A549 (cell line): ENCODE measurements around the gene TFCP2. TPM values are rescaled to one million over a fixed set of nuclear protein-coding genes. Genes with fewer than 3 reads are reported as not detected.
A peak's percentile ranks its signal among the peaks of the same experiment; 100 is the strongest.

Experiments used
- ATAC-seq, 2 experiments: fragments of 200-7000 bp in 1 of 2; fragments of >200 bp in 1 of 2; cut with Nextera tagmentation in 1 of 2; cut with Tn5 transposase in 1 of 2; 3 replicates each; pipeline versions ENCODE4 v1.8.0 to v1.9.1; 2018 to 2020; ENCODE audit warnings: mild to moderate bottlenecking in 1 of 2, moderate library complexity in 1 of 2
- CTCF ChIA-PET: fragments of 300-600 bp; sonication (Branson Sonifier 250); formaldehyde crosslinking; extraction: SDS; loops from one replicate; lab custom pipeline; 2021; ENCODE audit warnings: antibody characterized with exemption, inconsistent platforms; lab: Yijun Ruan, JAX
- POLR2A ChIA-PET: fragments of 350-600 bp; formaldehyde crosslinking; extraction: SDS; loops from one replicate; lab custom pipeline; 2021; ENCODE audit warnings: antibody characterized with exemption, inconsistent platforms; lab: Yijun Ruan, JAX
- DNase-seq, 2 experiments: peaks; one replicate each; pipeline versions ENCODE4 v3.0.0 to v3.0.0-alpha.2; 2011 to 2016; ENCODE audit warnings: low read depth in 1 of 2, low spot score in 1 of 2
- FAIRE-seq: peaks from 2 replicates; lab custom pipeline; 2011; peaks lifted over from hg19 to GRCh38; lab: Jason Lieb, UNC
- H3K27ac ChIP-seq, 2 experiments: fragments of >200 bp; sonication (Bioruptor Twin); formaldehyde crosslinking; 3 replicates each; pipeline ENCODE4 v1.5.1; 2016 to 2017
- H3K4me1 ChIP-seq: fragments of >200 bp; sonication (Bioruptor Twin); formaldehyde crosslinking; 3 replicates; pipeline ENCODE4 v1.6.1; 2016
- H3K4me2 ChIP-seq: fragments of >200 bp; sonication (Bioruptor Twin); formaldehyde crosslinking; 3 replicates; pipeline ENCODE4 v1.6.1; 2016
- H3K4me3 ChIP-seq: fragments of >200 bp; sonication (Bioruptor Twin); formaldehyde crosslinking; 3 replicates; pipeline ENCODE4 v1.5.1; 2016
- H3K9me3 ChIP-seq: fragments of >200 bp; sonication (Bioruptor Twin); formaldehyde crosslinking; 3 replicates; pipeline ENCODE4 v1.6.1; 2016
- CHD2 ChIP-seq: fragments of 150-350 bp; IDR thresholded peaks from 2 replicates; pipeline ENCODE4 v1.6.1; 2014; ENCODE audit warnings: low read length; ENCODE audit not compliant: partially characterized antibody
- EP300 ChIP-seq, 2 experiments: fragments of >200 bp; sonication (Bioruptor Twin); formaldehyde crosslinking; IDR thresholded peaks; 2 replicates in 1 of 2; 3 replicates in 1 of 2; pipeline ENCODE4 v1.6.1; 2016 to 2017
- ESRRA ChIP-seq: fragments of 150-350 bp; IDR thresholded peaks from 2 replicates; pipeline ENCODE4 v1.6.1; 2014; ENCODE audit warnings: mild to moderate bottlenecking, low read length, borderline replicate concordance
- GATA3 ChIP-seq: IDR thresholded peaks from 2 replicates; pipeline ENCODE4 v1.6.1; 2012; ENCODE audit warnings: borderline replicate concordance
- HOXB13 ChIP-seq: fragments of 250-450 bp; sonication (Bioruptor Pico); IDR thresholded peaks from 2 replicates; pipeline ENCODE4 v1.5.0; 2020; ENCODE audit warnings: low read depth, mild to moderate bottlenecking, moderate library complexity
- HOXB5 ChIP-seq: fragments of 250-450 bp; sonication (Bioruptor Pico); IDR thresholded peaks from 2 replicates; pipeline ENCODE4 v1.5.0; 2020; ENCODE audit warnings: mild to moderate bottlenecking, moderate library complexity
- JUN ChIP-seq, 2 experiments: fragments of >200 bp; sonication (Bioruptor Twin); formaldehyde crosslinking; IDR thresholded peaks; 2 replicates in 1 of 2; 3 replicates in 1 of 2; pipeline ENCODE4 v1.6.1; 2016 to 2017
- JUNB ChIP-seq: fragments of >200 bp; sonication (Bioruptor Twin); formaldehyde crosslinking; IDR thresholded peaks from 2 replicates; pipeline ENCODE4 v1.6.1; 2016
- KDM5A ChIP-seq: fragments of 200-600 bp; sonication (generic); IDR thresholded peaks from 2 replicates; pipeline ENCODE4 v1.6.1; 2016; ENCODE audit warnings: antibody characterized with exemption, mild to moderate bottlenecking
- MYC ChIP-seq: IDR thresholded peaks from 2 replicates; pipeline ENCODE4 v1.6.1; 2012; ENCODE audit warnings: mild to moderate bottlenecking, inconsistent platforms, low read length, improper control_type of control experiment, borderline replicate concordance
- NFE2L2 ChIP-seq: fragments of 150-350 bp; conservative IDR thresholded peaks from 2 replicates; pipeline ENCODE4 v1.6.1; 2014; ENCODE audit warnings: low read length
- NPAS2 ChIP-seq: fragments of 250-450 bp; sonication (Bioruptor Pico); IDR thresholded peaks from 2 replicates; pipeline ENCODE4 v1.8.0; 2022; ENCODE audit warnings: mild to moderate bottlenecking, moderate library complexity, borderline replicate concordance
- NR3C1 ChIP-seq: fragments of >200 bp; sonication (Bioruptor Twin); formaldehyde crosslinking; IDR thresholded peaks from 3 replicates; pipeline ENCODE4 v1.6.1; 2017
- POLR2A ChIP-seq: IDR thresholded peaks from 2 replicates; pipeline ENCODE4 v1.6.1; 2012; ENCODE audit warnings: mild to moderate bottlenecking, low read length
- RCOR1 ChIP-seq: fragments of 150-350 bp; IDR thresholded peaks from 2 replicates; pipeline ENCODE4 v1.6.1; 2014; ENCODE audit warnings: antibody characterized with exemption, low read length, low read depth
- RFX5 ChIP-seq: fragments of 450-650 bp; IDR thresholded peaks from 2 replicates; pipeline ENCODE4 v1.7.1; 2014; ENCODE audit warnings: antibody characterized with exemption, mild to moderate bottlenecking, moderate library complexity
- RNF2 ChIP-seq: fragments of 200-600 bp; sonication (generic); IDR thresholded peaks from 2 replicates; pipeline ENCODE4 v1.6.1; 2016; ENCODE audit warnings: low read depth, mild to moderate bottlenecking, antibody characterized with exemption, moderate library complexity, borderline replicate concordance
- SREBF2 ChIP-seq: fragments of 450-650 bp; IDR thresholded peaks from 2 replicates; pipeline ENCODE4 v1.6.1; 2014; ENCODE audit warnings: mild to moderate bottlenecking, moderate library complexity
- TFCP2L1 ChIP-seq: fragments of 250-450 bp; sonication (Bioruptor Pico); IDR thresholded peaks from 2 replicates; pipeline ENCODE4 v1.5.0; 2021; ENCODE audit warnings: mild to moderate bottlenecking
- ZFP36 ChIP-seq: fragments of 450-650 bp; IDR thresholded peaks from 2 replicates; pipeline ENCODE4 v1.6.1; 2014; ENCODE audit warnings: borderline replicate concordance; ENCODE audit not compliant: partially characterized antibody
- ZNF302 ChIP-seq: fragments of 250-450 bp; sonication (Bioruptor Pico); IDR thresholded peaks from 2 replicates; pipeline ENCODE4 v1.9.0; 2021; ENCODE audit warnings: inconsistent platforms, mild to moderate bottlenecking, moderate library complexity
- WGBS: methylation state at CpG from one replicate; pipeline ENCODE4 v1.1.6; 2017; ENCODE audit errors: missing lambda C conversion rate; 5-methylcytosine and 5-hydroxymethylcytosine counted together
- polyA plus RNA-seq, 4 experiments: library from polyadenylated mRNA; depleted of rRNA in 3 of 4; stranded (reverse); fragments of >200 nt; fragmentation: RNase III in 1 of 4; extraction: RNeasy Plus Mini Kit Qiagen cat#74134 plus additional on column Dnase treatment in 1 of 4; gene quantifications; 2 replicates in 3 of 4; 3 replicates in 1 of 4; pipeline ENCODE4 v1.2.3, GENCODE V29; 2011 to 2017
- TF ChIP-seq, protein P1 (sequence below): IDR thresholded peaks from 2 replicates; pipeline ENCODE4 v1.6.1; 2012
- TF ChIP-seq, protein P2 (sequence below): fragments of 200-600 bp; sonication (generic); IDR thresholded peaks from 2 replicates; pipeline ENCODE4 v1.6.1; 2016; ENCODE audit warnings: antibody characterized with exemption, mild to moderate bottlenecking, moderate library complexity
- TF ChIP-seq, protein P3 (sequence below): fragments of 150-350 bp; IDR thresholded peaks from 2 replicates; pipeline ENCODE4 v1.6.1; 2014; ENCODE audit warnings: low read depth, mild to moderate bottlenecking, low read length
- TF ChIP-seq, protein P4 (sequence below): IDR thresholded peaks from 2 replicates; pipeline ENCODE4 v1.6.1; 2012

TFCP2 gene
- polyA plus RNA-seq, 2 of the 4 experiments (the other 2 are of a cell fraction) = 18.7 to 39.8 TPM

DNA sequence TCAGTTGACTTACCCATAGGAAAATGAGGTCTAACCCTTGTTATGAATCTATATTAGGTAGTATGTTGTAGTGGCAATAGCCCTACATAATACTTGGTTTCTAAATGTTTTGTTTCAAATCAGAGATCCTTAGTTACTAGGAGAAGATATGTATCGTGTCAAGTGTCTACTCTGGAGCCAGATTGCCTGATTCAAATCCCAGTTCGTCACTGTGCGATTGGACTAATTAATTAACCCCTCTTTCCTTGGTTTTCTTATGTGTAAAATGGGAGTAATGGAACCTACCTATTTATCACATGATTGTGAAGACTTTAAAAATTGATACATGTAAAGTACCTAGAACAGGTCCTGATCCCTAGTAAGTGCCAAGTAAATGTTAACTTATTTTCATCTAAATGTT is 123.4 kb downstream of the TFCP2 start (continued):
- TF ChIP-seq NPAS2 (CRISPR knock-in tag) (no peak), GATA3 (no peak), NR3C1 (no peak), HOXB13 (CRISPR knock-in tag) (no peak)
- TF ChIP-seq, protein P1, sequence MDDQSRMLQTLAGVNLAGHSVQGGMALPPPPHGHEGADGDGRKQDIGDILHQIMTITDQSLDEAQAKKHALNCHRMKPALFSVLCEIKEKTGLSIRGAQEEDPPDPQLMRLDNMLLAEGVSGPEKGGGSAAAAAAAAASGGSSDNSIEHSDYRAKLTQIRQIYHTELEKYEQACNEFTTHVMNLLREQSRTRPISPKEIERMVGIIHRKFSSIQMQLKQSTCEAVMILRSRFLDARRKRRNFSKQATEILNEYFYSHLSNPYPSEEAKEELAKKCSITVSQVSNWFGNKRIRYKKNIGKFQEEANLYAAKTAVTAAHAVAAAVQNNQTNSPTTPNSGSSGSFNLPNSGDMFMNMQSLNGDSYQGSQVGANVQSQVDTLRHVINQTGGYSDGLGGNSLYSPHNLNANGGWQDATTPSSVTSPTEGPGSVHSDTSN = no peak

DNA sequence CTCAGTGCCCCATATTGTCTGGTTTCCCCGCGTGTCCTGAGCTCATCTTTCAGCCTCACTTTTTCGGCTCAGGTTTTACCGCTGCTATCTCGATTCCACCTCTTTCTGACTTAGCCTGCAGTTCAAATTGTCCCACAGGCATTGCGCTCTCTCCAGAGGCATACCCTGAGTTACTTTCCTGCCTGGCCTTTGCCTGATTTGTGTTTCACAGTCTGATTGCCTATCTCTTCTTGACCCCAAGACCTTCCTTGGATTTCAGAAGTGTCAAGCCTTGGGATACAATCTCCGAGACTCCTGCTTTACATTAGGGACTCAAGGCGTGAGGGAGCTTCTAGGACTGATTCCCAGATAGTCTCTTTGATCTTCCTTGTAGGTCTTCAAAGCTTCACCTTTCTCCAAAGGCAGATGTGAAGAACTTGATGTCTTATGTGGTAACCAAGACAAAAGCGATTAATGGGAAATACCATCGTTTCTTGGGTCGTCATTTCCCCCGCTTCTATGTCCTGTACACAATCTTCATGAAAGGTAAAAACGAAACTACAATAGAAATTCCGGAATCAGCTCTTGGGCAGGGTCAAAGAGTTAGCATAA is 124.2 kb downstream of the TFCP2 start:
- Histone ChIP-seq H3K4me2 (peak overlapping the region; percentile 93), H3K4me3 (peak overlapping the region; percentile 72), H3K4me1 (peaks cover 10% of the 10 kb centered on the region; the same call in 2 of the 3 replicates), H3K9me3 (no peaks in the 10 kb centered on the region), H3K27ac (peak overlapping the region; percentile 90 to 92)
- no peak for TF ChIP-seq ZNF302 (CRISPR knock-in tag)
- no peak for TF ChIP-seq NR3C1
- TF ChIP-seq SREBF2 = no peak
- no peak for TF ChIP-seq TFCP2L1 (CRISPR knock-in tag)
- TF ChIP-seq KDM5A = peak; percentile 46; the same call in 1 of the 2 replicates
- no peak for TF ChIP-seq NFE2L2
- WGBS = 3% methylated on average over 14 of the region's 14 CpGs
- no peak for ATAC-seq
- POLR2A ChIA-PET = interaction anchor here (0.6 to 1.1 kb wide), 4 partner anchors 13 to 285 kb away, joined by 3 to 8 read pairs (median 3); partner anchors contain the start of gene ATF1
- no peak for FAIRE-seq
- DNase-seq = no peak
- CTCF ChIA-PET = interaction anchor here (0.6 to 1.6 kb wide), 6 partner anchors 10 to 301 kb away, joined by 3 to 8 read pairs (median 4); no protein-coding TSS in a partner anchor

DNA sequence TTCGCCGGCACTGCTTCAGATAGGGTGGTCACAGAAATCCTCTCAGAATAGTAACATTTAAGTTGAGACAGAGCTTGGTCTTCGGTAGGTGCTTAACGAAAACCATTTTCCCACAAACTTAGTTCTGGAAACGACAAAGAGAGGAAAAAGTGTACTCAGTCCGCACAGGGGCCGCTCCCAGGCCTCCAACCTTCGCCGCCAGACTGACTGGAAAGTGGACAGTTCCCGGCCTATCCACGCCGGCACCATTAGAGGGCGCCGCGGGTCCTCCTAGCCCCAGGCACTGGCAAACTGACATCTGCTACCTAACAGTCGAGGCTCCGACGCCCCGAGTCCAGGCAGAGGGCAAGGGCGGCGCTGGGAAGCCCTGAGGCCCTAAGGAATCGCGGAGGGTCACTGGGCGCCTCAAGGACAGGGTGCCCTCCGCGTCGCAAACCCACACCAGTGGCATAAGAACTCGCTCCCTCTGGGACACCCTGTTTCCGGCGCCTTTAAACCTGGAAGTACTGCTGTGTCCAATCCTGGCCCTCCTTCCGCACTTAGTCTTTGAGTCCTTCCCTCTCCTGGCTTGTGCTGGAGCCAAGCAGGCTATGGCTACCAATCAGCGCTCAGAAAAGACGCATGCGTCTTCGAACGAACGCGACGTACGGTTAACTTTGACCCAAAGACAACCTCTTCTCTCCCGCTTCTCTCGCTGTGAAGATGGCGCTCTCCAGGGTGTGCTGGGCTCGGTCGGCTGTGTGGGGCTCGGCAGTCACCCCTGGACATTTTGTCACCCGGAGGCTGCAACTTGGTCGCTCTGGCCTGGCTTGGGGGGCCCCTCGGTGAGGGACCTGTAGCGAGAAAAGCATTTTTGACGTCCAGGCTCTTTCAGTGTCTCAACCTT is 125.0 kb downstream of the TFCP2 start, which contains the start of gene LETMD1:
LETMD1 (plus strand) TSS at position 673 of the 886 bp plus-strand sequence; CDS start at position 703, 30 bp downstream.
- CTCF ChIA-PET = interaction anchor here (0.7 to 1.6 kb wide), 13 partner anchors 9 to 450 kb away, joined by 3 to 8 read pairs (median 4); no protein-coding TSS in a partner anchor
- H3K4me1 ChIP-seq = peaks cover 10% of the 10 kb centered on the region; the same call in 2 of the 3 replicates
- DNase-seq (peak; percentile 99), FAIRE-seq (peak; percentile 83), ATAC-seq (peak; percentile 99 to 100)
- 5% methylated on average over 50 of the region's 51 CpGs for WGBS
- peak within 1 kb of the TSS; percentile 90 to 92 for H3K27ac ChIP-seq
- POLR2A ChIA-PET = interaction anchor here (1.0 to 1.1 kb wide), 3 partner anchors 14 to 284 kb away, joined by 3 read pairs; partner anchors contain the start of gene ATF1
- peak within 1 kb of the TSS; percentile 72 for H3K4me3 ChIP-seq
- H3K9me3 ChIP-seq = no peaks in the 10 kb centered on the region
- peak within 1 kb of the TSS; percentile 93 for H3K4me2 ChIP-seq
- TF ChIP-seq RCOR1 = no peak
- TF ChIP-seq, protein P1 = 0 out of 2 replicates have a peak, but pooled peaks have one; percentile 30
- TF ChIP-seq MYC = no peak
- TF ChIP-seq ZNF302 (CRISPR knock-in tag) = no peak
- peak; percentile 66 to 81; a peak in 4 of 5 replicates for TF ChIP-seq JUN (IDR thresholded peaks at IDR 0.05)
- no peak for TF ChIP-seq HOXB5 (CRISPR knock-in tag)
- no peak for TF ChIP-seq JUNB
- TF ChIP-seq ESRRA = 0 out of 2 replicates have a peak, but pooled peaks have one; percentile 56
- TF ChIP-seq POLR2A = peak; percentile 69
- no peak for TF ChIP-seq CHD2
- TF ChIP-seq ZFP36 = no peak
- TF ChIP-seq RFX5 = peak; percentile 57; the same call in 1 of the 2 replicates
- TF ChIP-seq TFCP2L1 (CRISPR knock-in tag) = 0 out of 2 replicates have a peak, but pooled peaks have one; percentile 21
- TF ChIP-seq, protein P2, sequence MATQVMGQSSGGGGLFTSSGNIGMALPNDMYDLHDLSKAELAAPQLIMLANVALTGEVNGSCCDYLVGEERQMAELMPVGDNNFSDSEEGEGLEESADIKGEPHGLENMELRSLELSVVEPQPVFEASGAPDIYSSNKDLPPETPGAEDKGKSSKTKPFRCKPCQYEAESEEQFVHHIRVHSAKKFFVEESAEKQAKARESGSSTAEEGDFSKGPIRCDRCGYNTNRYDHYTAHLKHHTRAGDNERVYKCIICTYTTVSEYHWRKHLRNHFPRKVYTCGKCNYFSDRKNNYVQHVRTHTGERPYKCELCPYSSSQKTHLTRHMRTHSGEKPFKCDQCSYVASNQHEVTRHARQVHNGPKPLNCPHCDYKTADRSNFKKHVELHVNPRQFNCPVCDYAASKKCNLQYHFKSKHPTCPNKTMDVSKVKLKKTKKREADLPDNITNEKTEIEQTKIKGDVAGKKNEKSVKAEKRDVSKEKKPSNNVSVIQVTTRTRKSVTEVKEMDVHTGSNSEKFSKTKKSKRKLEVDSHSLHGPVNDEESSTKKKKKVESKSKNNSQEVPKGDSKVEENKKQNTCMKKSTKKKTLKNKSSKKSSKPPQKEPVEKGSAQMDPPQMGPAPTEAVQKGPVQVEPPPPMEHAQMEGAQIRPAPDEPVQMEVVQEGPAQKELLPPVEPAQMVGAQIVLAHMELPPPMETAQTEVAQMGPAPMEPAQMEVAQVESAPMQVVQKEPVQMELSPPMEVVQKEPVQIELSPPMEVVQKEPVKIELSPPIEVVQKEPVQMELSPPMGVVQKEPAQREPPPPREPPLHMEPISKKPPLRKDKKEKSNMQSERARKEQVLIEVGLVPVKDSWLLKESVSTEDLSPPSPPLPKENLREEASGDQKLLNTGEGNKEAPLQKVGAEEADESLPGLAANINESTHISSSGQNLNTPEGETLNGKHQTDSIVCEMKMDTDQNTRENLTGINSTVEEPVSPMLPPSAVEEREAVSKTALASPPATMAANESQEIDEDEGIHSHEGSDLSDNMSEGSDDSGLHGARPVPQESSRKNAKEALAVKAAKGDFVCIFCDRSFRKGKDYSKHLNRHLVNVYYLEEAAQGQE = peak; percentile 34; the same call in 1 of the 2 replicates
- no peak for TF ChIP-seq EP300 (IDR thresholded peaks at IDR 0.05)
- TF ChIP-seq HOXB13 (CRISPR knock-in tag) = no peak
- TF ChIP-seq, protein P3, sequence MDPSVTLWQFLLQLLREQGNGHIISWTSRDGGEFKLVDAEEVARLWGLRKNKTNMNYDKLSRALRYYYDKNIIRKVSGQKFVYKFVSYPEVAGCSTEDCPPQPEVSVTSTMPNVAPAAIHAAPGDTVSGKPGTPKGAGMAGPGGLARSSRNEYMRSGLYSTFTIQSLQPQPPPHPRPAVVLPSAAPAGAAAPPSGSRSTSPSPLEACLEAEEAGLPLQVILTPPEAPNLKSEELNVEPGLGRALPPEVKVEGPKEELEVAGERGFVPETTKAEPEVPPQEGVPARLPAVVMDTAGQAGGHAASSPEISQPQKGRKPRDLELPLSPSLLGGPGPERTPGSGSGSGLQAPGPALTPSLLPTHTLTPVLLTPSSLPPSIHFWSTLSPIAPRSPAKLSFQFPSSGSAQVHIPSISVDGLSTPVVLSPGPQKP = no peak
- TF ChIP-seq RNF2 = no peak
- TF ChIP-seq, protein P4, sequence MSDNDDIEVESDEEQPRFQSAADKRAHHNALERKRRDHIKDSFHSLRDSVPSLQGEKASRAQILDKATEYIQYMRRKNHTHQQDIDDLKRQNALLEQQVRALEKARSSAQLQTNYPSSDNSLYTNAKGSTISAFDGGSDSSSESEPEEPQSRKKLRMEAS = peak; percentile 95
